Smooth muscle cell (in vitro differentiated cells): ENCODE measurements around the gene VAPA. TPM values are rescaled to one million over a fixed set of nuclear protein-coding genes. Genes with fewer than 3 reads are reported as not detected.

Experiments
- DNase-seq: peaks from one replicate; lab custom pipeline; 2025; ENCODE audit not compliant: unreplicated experiment; lab: John Stamatoyannopoulos, UW
- H2AFZ ChIP-seq: fragments of 200-600 bp; sonication (generic); 2 replicates; pipeline ENCODE4 v1.6.0; 2016; ENCODE audit warnings: antibody characterized with exemption, low read depth, mild to moderate bottlenecking
- H3F3A ChIP-seq: fragments of 200-600 bp; sonication (generic); 2 replicates; pipeline ENCODE4 v1.6.0; 2017; ENCODE audit warnings: antibody characterized with exemption, low read depth
- H3K27ac ChIP-seq: fragments of 200-600 bp; sonication (generic); 2 replicates; pipeline ENCODE4 v1.5.1; 2016; ENCODE audit warnings: low read depth, mild to moderate bottlenecking
- H3K27me3 ChIP-seq: fragments of 200-600 bp; sonication (generic); 2 replicates; pipeline ENCODE4 v1.6.1; 2016; ENCODE audit warnings: low read depth, mild to moderate bottlenecking
- H3K36me3 ChIP-seq: fragments of 200-600 bp; sonication (generic); 2 replicates; pipeline ENCODE4 v1.5.1; 2016; ENCODE audit warnings: low read depth
- H3K4me1 ChIP-seq: fragments of 200-600 bp; sonication (generic); 2 replicates; pipeline ENCODE4 v1.5.1; 2016; ENCODE audit warnings: low read depth
- H3K4me2 ChIP-seq: fragments of 200-600 bp; sonication (generic); 2 replicates; pipeline ENCODE4 v1.6.0; 2016; ENCODE audit warnings: mild to moderate bottlenecking
- H3K4me3 ChIP-seq: fragments of 200-600 bp; sonication (generic); 2 replicates; pipeline ENCODE4 v1.5.1; 2016; ENCODE audit warnings: mild to moderate bottlenecking
- H3K79me2 ChIP-seq: fragments of 200-600 bp; sonication (generic); 2 replicates; pipeline ENCODE4 v1.6.0; 2016; ENCODE audit warnings: low read depth, mild to moderate bottlenecking
- H3K9ac ChIP-seq: fragments of 200-600 bp; sonication (generic); 2 replicates; pipeline ENCODE4 v1.6.0; 2016; ENCODE audit warnings: low read depth
- H3K9me3 ChIP-seq: fragments of 200-600 bp; sonication (generic); replicated peaks from 2 replicates; pipeline ENCODE4 v1.5.1; 2016; ENCODE audit warnings: low read depth
- H4K20me1 ChIP-seq: fragments of 200-600 bp; sonication (generic); 2 replicates; pipeline ENCODE4 v1.6.0; 2016; ENCODE audit warnings: low read depth
- CTCF ChIP-seq: fragments of 200-600 bp; sonication (generic); IDR thresholded peaks from 2 replicates; pipeline ENCODE4 v1.5.1; 2017; ENCODE audit warnings: borderline replicate concordance, mild to moderate bottlenecking, antibody characterized with exemption; ENCODE audit not compliant: insufficient read depth, poor library complexity, severe bottlenecking
- WGBS: methylation state at CpG from one replicate; pipeline ENCODE4 v1.1.7; 2016; ENCODE audit warnings: low lambda C conversion rate; 5-methylcytosine and 5-hydroxymethylcytosine counted together
- polyA plus RNA-seq: library from polyadenylated mRNA; unstranded; fragments of >200 nt; fragmentation: Nextera tagmentation; extraction: Ambion mirVana; gene quantifications from 2 replicates; pipeline ENCODE4 v1.2.1, GENCODE V29; 2016
- total RNA-seq: library from RNA; depleted of rRNA; stranded (reverse); fragments of >200 nt; gene quantifications from 2 replicates; pipeline ENCODE4 v1.2.3, GENCODE V29; 2014

Gene VAPA
- total and polyA plus RNA-seq, 2 experiments from 2014 or later = 315 to 350 TPM

- no peaks in the 10 kb centered on the region for H3K9me3 ChIP-seq
- 91% methylated on average over 3 of the region's 3 CpGs for WGBS
- no peak for DNase-seq
- H2AFZ ChIP-seq = no peak overlapping the region
- peak overlapping the region; percentile 10 for H3K27ac ChIP-seq
- no peaks in the 10 kb centered on the region for H3K27me3 ChIP-seq
- H4K20me1 ChIP-seq = peaks cover 97% of the 10 kb centered on the region
- no peak overlapping the region for H3K4me3 ChIP-seq
- peaks cover 10% of the 10 kb centered on the region for H3K4me1 ChIP-seq
- H3F3A ChIP-seq = peaks cover 4% of the 10 kb centered on the region
- H3K9ac ChIP-seq = no peak overlapping the region
- TF ChIP-seq CTCF = no peak
- H3K36me3 ChIP-seq = peaks cover 32% of the 10 kb centered on the region
- peaks cover 100% of the 10 kb centered on the region for H3K79me2 ChIP-seq
- no peak overlapping the region for H3K4me2 ChIP-seq
These were observed 20.0 kb downstream of the VAPA start for GRCh38 chr18:9933865-9934264.

- peak overlapping the region; percentile 10 for H3K27ac ChIP-seq
- H3K79me2 ChIP-seq = peaks cover 100% of the 10 kb centered on the region
- WGBS = 96% methylated on average over 3 of the region's 3 CpGs
- no peaks in the 10 kb centered on the region for H3K9me3 ChIP-seq
- H3K4me3 ChIP-seq = no peak overlapping the region
- no peak for DNase-seq
- peaks cover 7% of the 10 kb centered on the region for H3K4me1 ChIP-seq
- peaks cover 4% of the 10 kb centered on the region for H3F3A ChIP-seq
- H3K4me2 ChIP-seq = no peak overlapping the region
- no peaks in the 10 kb centered on the region for H3K27me3 ChIP-seq
- H2AFZ ChIP-seq = no peak overlapping the region
- H4K20me1 ChIP-seq = peaks cover 97% of the 10 kb centered on the region
- H3K9ac ChIP-seq = no peak overlapping the region
- no peak for TF ChIP-seq CTCF
- H3K36me3 ChIP-seq = peaks cover 34% of the 10 kb centered on the region
These were observed 20.5 kb downstream of the VAPA start for GRCh38 chr18:9934274-9934673.

GRCh38 chr18:9941103-9941502 is 27.3 kb downstream of the VAPA start:
- Histone ChIP-seq H3K9me3 (no peaks in the 10 kb centered on the region), H2AFZ (no peak overlapping the region), H3K36me3 (peaks cover 43% of the 10 kb centered on the region), H3K27ac (no peak overlapping the region), H3K27me3 (no peaks in the 10 kb centered on the region), H3K9ac (no peak overlapping the region), H3K4me1 (no peaks in the 10 kb centered on the region), H3K4me3 (no peak overlapping the region), H3K4me2 (no peak overlapping the region), H3K79me2 (peaks cover 94% of the 10 kb centered on the region), H3F3A (peaks cover 4% of the 10 kb centered on the region), H4K20me1 (peaks cover 94% of the 10 kb centered on the region)
- DNase-seq = no peak
- TF ChIP-seq CTCF = no peak

DNA sequence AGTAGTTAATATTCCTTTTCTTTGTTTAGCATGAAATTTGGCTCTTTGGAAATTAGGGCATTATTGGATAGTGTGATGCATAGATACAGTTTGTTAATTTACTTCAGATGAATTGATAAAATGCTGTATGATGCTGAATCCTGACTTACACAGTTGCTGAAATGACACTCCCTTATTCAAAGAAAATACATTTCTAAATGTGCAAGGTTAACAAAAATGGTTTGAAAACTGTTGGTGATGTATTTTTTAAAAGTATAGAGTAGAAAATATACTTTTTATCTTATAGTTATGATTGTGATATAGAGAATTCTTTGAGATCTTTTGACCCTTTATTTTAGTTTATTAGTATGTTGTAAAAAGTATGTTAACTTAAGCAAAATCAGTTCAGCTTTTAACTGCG is 27.8 kb downstream of the VAPA start:
- H3K36me3 ChIP-seq = peaks cover 39% of the 10 kb centered on the region
- 93% methylated on average over 1 of the region's 1 CpG for WGBS

More for the DNA sequence above, 27.8 kb downstream of the VAPA start:
- H3K4me3 ChIP-seq = no peak overlapping the region
- peaks cover 93% of the 10 kb centered on the region for H3K79me2 ChIP-seq
- no peaks in the 10 kb centered on the region for H3K4me1 ChIP-seq
- no peak for DNase-seq
- no peak overlapping the region for H3K9ac ChIP-seq
- H3K4me2 ChIP-seq = no peak overlapping the region
- no peak overlapping the region for H3K27ac ChIP-seq
- H3K27me3 ChIP-seq = no peaks in the 10 kb centered on the region
- no peak overlapping the region for H2AFZ ChIP-seq
- no peak for TF ChIP-seq CTCF
- H4K20me1 ChIP-seq = peaks cover 93% of the 10 kb centered on the region
- H3F3A ChIP-seq = peaks cover 6% of the 10 kb centered on the region
- H3K9me3 ChIP-seq = no peaks in the 10 kb centered on the region
